ENCODE measurements around the gene AMN.
"Not testable (repeated sequence)": the region's sequence is repeated elsewhere in the genome, so short reads cannot be mapped to it uniquely, and the experiment has no call there.

The AMN gene

DNA sequence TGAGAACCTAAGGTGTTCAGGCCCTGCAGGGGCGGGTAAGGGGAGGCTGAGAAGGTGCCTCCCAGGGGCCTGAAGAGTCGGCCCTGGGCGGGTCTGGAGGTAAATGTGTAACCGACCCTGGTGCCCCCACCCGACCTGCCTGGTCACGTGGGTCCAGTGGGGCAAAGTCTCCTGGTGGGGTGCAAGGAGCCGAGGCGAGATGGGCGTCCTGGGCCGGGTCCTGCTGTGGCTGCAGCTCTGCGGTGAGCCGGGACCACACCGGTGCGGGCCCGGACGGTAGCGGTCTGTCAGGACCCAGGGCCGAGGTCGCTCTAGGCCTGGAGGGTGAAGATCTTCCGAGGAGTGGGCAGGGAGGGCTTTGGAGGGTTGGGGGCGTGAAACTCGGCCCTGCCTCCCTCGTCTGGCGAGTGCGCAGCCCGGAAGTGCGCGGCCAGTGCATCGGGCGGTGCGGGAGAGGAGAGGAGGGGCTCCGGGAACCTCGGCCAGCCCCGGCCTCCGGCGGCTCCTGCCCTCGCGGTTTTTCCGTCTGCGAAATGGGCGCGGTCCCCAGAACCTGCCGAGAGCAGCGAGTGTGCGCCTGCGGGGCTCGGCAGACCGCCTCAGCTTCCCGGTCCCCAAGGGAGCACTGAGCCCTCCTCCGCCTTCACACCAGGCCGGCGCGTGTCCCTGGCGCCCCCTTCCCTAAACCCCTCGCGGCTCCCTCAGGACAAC is at the start of gene AMN:
Gene AMN (plus strand): TSS at position 174 of the 711 bp plus-strand sequence. CDS start 26 bp downstream, at position 200.
- peaks cover 11% of the 10 kb centered on the region for H3K4me1 Mint-ChIP-seq
- DNase-seq (ENCODE audit: low spot score in 2 of 2) (no peak), ATAC-seq (peak; percentile 20)
- H3K9me3 Mint-ChIP-seq: no peaks in the 10 kb centered on the region
- no peak within 1 kb of the TSS for H3K27ac Mint-ChIP-seq
- no peaks in the 10 kb centered on the region for H3K36me3 Mint-ChIP-seq
- H3K4me3 Mint-ChIP-seq: no peak within 1 kb of the TSS

DNA sequence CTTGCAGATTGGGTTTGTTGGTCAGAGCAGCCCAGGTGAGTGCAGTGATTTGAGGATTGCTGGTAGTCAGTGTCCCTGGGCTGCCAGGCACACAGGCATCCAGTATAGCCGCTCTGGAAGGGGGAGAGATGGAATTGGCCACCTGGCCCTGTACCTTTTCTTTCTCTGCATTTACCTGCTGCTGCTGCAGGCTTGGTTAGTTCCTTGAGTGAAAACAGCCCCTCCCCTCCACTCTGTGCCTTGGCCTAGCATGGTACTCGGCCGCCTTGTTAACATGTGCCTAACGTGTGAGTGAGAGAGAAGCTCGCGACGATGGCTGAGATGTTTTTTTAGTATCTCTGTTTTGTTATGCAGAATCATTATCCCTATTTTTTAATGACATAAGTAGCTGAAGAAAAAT is 49.3 kb upstream of the AMN start:
- H3K27ac Mint-ChIP-seq: no peak overlapping the region

DNA sequence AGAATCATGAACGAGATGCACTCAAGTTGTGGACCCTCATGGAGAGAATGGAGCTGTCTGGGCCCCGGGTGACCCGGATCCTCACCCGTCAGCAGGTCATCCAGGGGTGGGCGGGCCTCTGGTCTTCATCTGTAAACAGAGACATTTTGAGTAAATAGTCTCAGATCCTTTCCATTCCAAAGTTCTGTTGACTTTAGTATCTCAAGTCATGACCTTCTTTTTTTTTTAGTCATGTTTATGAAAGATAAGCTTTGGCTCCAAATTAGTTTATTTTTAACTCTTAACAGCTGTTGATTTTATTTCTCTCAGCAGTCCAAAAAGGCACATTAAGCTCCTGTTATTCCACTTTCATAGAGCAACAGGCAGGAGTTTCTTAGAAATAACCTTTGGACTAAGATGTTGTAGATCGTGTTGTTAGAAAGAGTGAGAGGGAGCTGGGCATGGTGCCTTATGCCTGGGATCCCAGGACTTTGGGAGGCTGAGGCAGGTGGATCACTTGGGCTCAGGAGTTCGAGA is 48.9 kb upstream of the AMN start:
- ATAC-seq: no peak
- Mint-ChIP-seq H3K27ac (no peak overlapping the region), H3K4me1 (peaks cover 33% of the 10 kb centered on the region), H3K4me3 (no peak overlapping the region), H3K9me3 (no peaks in the 10 kb centered on the region), H3K36me3 (no peaks in the 10 kb centered on the region)
- DNase-seq (ENCODE audit: low spot score in 2 of 2): no peak

More for the DNA sequence above, 49.3 kb upstream of the AMN start:
- no peaks in the 10 kb centered on the region for H3K36me3 Mint-ChIP-seq
- H3K9me3 Mint-ChIP-seq: no peaks in the 10 kb centered on the region
- peaks cover 35% of the 10 kb centered on the region for H3K4me1 Mint-ChIP-seq
- DNase-seq (ENCODE audit: low spot score in 2 of 2) (no peak), ATAC-seq (no peak)
- no peak overlapping the region for H3K4me3 Mint-ChIP-seq

GRCh38 chr14:102875652-102876051 is 46.8 kb upstream of the AMN start:
- H3K36me3 Mint-ChIP-seq: no peaks in the 10 kb centered on the region
- no peak overlapping the region for H3K4me3 Mint-ChIP-seq
- H3K9me3 Mint-ChIP-seq: no peaks in the 10 kb centered on the region
- no peak for DNase-seq (ENCODE audit: low spot score in 2 of 2)
- peak overlapping the region; percentile 29 for H3K27ac Mint-ChIP-seq
- peaks cover 20% of the 10 kb centered on the region for H3K4me1 Mint-ChIP-seq
- ATAC-seq: no peak

DNA sequence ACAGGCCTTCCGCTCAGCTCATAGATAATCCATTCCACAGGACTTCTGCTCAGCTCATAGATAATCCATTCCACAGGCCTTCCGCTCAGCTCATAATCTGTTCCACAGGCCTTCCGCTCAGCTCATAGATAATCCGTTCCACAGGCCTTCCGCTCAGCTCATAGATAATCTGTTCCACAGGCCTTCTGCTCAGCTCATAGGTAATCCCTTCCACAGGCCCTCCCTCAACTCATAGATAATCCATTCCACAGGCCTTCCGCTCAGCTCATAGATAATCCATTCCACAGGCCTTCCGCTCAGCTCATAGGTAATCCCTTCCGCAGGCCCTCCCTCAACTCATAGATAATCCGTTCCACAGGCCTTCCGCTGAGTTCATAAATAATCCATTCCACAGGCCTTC is 45.0 kb upstream of the AMN start:
- ATAC-seq; H3K4me3 Mint-ChIP-seq; H3K9me3 Mint-ChIP-seq; H3K36me3 Mint-ChIP-seq; DNase-seq (ENCODE audit: low spot score in 2 of 2); H3K27ac Mint-ChIP-seq: not testable (repeated sequence)
- H3K4me1 Mint-ChIP-seq: peaks cover 16% of the 10 kb centered on the region

- ATAC-seq: no peak
- no peak overlapping the region for H3K4me3 Mint-ChIP-seq
These were observed 44.1 kb upstream of the AMN start for GRCh38 chr14:102878174-102878969.

DNA sequence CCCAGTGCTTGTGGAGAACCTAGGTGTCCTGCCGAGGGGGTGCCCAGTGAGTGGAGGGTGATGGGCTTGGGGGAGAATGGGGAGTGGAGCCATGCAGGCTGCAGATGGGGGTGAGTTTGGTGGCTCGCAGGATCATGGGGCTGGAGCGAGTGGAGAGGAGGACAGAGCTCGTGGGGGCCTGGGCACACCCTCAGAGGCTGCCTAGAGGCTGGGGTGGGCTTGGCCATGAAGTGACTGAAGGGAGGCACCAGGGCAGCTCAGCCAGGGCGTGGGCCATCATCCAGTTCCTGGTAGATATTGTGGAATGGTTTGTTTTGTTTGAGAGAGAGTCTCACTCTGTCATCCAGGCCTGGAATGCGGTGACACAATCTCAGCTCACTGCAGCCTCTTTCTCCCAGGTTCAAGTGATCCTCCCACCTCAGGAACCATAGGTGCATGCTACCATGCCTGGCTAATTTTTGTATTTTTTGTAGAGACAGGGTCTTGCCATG is 43.4 kb upstream of the AMN start:
- Mint-ChIP-seq H3K9me3 (no peaks in the 10 kb centered on the region), H3K36me3 (no peaks in the 10 kb centered on the region), H3K4me3 (no peak overlapping the region), H3K4me1 (peaks cover 26% of the 10 kb centered on the region), H3K27ac (no peak overlapping the region)
- no peak for ATAC-seq
- DNase-seq (ENCODE audit: low spot score in 2 of 2): no peak

More at GRCh38 chr14:102878174-102878969, 44.1 kb upstream of the AMN start:
- DNase-seq (ENCODE audit: low spot score in 2 of 2): no peak
- Mint-ChIP-seq H3K9me3 (no peaks in the 10 kb centered on the region), H3K27ac (no peak overlapping the region), H3K36me3 (no peaks in the 10 kb centered on the region), H3K4me1 (peaks cover 23% of the 10 kb centered on the region)

GRCh38 chr14:102882226-102882906 is 40.1 kb upstream of the AMN start:
- Mint-ChIP-seq H3K4me1 (peaks cover 26% of the 10 kb centered on the region), H3K9me3 (no peaks in the 10 kb centered on the region), H3K36me3 (no peaks in the 10 kb centered on the region), H3K27ac (peak overlapping the region; percentile 32), H3K4me3 (no peak overlapping the region)
- ATAC-seq (no peak), DNase-seq (ENCODE audit: low spot score in 2 of 2) (no peak)

DNA sequence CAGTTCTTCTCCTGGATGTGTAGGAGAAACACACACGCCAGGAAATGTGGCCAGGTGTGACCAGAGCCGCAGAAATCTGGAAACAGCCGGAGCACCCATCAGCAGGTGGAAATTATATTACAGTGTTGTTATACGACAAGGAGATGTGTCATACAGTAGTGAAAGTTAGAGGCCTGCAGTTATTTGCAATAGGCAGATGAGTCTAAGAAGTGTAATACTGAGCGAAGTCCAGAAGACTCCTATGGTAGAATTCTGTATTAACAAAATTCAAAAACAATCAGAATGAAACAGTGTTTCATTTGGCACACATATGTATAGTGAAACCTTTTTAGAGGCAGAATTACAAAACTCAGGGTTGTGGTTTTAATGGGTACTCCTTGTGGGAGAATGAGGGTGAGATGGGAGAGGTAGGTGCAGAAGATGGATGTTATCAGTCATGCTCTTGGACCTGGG is 39.3 kb upstream of the AMN start:
- peaks cover 26% of the 10 kb centered on the region for H3K4me1 Mint-ChIP-seq
- peak; percentile 92 for ATAC-seq
- no peaks in the 10 kb centered on the region for H3K9me3 Mint-ChIP-seq
- no peak for DNase-seq (ENCODE audit: low spot score in 2 of 2)
- H3K27ac Mint-ChIP-seq: peak overlapping the region; percentile 11
- H3K4me3 Mint-ChIP-seq: no peak overlapping the region
- no peaks in the 10 kb centered on the region for H3K36me3 Mint-ChIP-seq

- Mint-ChIP-seq H3K4me3 (no peak overlapping the region), H3K4me1 (peaks cover 26% of the 10 kb centered on the region), H3K36me3 (no peaks in the 10 kb centered on the region), H3K27ac (peak overlapping the region; percentile 11), H3K9me3 (no peaks in the 10 kb centered on the region)
- DNase-seq (ENCODE audit: low spot score in 2 of 2): no peak
- ATAC-seq: no peak
These were observed 38.9 kb upstream of the AMN start for GRCh38 chr14:102883554-102883953.

DNA sequence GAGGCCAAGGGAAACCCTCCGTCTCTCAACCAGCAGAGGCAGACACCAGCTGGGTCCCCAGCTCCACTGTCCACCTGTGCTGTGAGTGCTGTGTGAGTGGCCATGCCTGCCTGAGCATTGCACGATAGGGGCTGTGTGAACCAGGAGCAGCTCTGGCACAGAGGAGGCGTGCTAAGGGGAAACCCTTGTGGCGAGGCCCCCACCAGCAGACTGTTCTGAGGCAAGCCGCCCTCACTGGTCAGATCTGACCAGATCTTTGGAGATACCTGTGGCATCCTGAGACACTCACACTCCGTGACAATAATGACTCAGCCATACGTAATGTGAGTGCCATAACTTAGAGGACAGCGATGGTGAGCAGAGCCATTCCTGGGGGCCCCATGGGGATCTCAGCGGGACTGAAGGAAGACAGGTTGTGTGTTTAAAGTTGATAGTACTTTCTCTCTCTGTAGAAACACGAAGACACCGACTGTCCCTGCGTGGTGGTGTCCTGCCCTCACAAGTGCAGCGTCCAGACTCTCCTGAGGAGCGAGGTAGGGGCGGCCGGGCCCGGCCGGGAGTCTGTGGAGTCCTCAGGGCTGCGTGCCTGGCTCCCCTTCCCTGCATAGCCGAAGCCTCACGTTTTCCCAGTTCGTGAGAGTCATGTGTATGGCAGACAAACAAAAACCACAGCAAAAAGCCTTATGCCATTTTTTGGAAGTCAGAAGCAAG is 36.6 kb upstream of the AMN start:
- ATAC-seq (no peak), DNase-seq (ENCODE audit: low spot score in 2 of 2) (no peak)
- peaks cover 26% of the 10 kb centered on the region for H3K4me1 Mint-ChIP-seq
- peak overlapping the region; percentile 40 for H3K27ac Mint-ChIP-seq
- peaks cover 5% of the 10 kb centered on the region for H3K36me3 Mint-ChIP-seq
- no peak overlapping the region for H3K4me3 Mint-ChIP-seq
- no peaks in the 10 kb centered on the region for H3K9me3 Mint-ChIP-seq

- Mint-ChIP-seq H3K36me3 (peaks cover 34% of the 10 kb centered on the region), H3K4me3 (no peak overlapping the region), H3K4me1 (no peaks in the 10 kb centered on the region), H3K9me3 (no peaks in the 10 kb centered on the region), H3K27ac (no peak overlapping the region)
- ATAC-seq: no peak
- no peak for DNase-seq (ENCODE audit: low spot score in 2 of 2)
These were observed 33.7 kb upstream of the AMN start for GRCh38 chr14:102888748-102889147.

DNA sequence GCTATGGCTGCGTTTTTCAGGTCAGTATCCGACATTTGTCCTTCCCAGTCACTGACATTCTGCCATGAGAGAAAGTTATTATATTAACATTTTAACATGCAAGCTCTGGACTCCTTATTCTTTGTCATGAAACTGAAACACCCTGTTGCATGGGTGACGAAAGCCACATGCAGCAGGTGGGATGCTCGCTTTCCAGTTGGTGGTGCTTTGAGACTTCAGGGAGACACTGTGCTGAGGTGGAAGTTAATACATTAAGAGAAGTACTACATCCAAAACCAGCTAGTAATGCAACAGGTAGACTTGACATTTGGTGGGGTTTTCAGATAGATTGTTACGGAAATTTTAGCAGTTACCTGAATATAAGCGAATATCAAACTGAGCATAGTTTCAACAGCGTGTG is 32.8 kb upstream of the AMN start:
- peaks cover 42% of the 10 kb centered on the region for H3K36me3 Mint-ChIP-seq
- DNase-seq (ENCODE audit: low spot score in 2 of 2) (no peak), ATAC-seq (no peak)
- H3K4me3 Mint-ChIP-seq: no peak overlapping the region
- no peaks in the 10 kb centered on the region for H3K4me1 Mint-ChIP-seq
- H3K9me3 Mint-ChIP-seq: no peaks in the 10 kb centered on the region
- no peak overlapping the region for H3K27ac Mint-ChIP-seq

DNA sequence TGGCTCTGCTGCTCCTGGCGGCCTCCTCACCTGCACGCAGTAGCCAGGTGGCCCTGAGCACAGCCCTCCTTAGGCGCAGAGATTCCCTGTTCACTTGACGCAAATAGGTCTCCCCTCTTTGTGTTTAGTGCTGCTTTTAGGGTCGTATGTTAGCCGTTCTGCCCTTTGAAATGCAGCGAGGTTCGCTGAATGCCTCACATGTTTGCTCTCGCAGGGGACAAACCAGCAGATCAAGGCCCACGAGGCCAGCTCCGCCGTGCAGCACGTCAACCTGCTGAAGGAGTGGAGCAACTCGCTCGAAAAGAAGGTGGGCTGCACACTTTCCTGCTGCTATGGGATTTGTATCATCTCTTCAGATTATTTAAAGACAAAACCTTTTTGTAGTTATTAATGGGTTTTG is 31.4 kb upstream of the AMN start:
- Mint-ChIP-seq H3K4me1 (no peaks in the 10 kb centered on the region), H3K4me3 (no peak overlapping the region), H3K9me3 (no peaks in the 10 kb centered on the region), H3K36me3 (peaks cover 57% of the 10 kb centered on the region), H3K27ac (no peak overlapping the region)
- ATAC-seq (no peak), DNase-seq (ENCODE audit: low spot score in 2 of 2) (no peak)

- no peak overlapping the region for H3K27ac Mint-ChIP-seq
- H3K9me3 Mint-ChIP-seq: no peaks in the 10 kb centered on the region
- H3K4me1 Mint-ChIP-seq: no peaks in the 10 kb centered on the region
- ATAC-seq: no peak
- peaks cover 62% of the 10 kb centered on the region for H3K36me3 Mint-ChIP-seq
- no peak overlapping the region for H3K4me3 Mint-ChIP-seq
- no peak for DNase-seq (ENCODE audit: low spot score in 2 of 2)
These were observed 30.9 kb upstream of the AMN start for GRCh38 chr14:102891556-102891955.

Data from stimulated activated effector memory CD8-positive, alpha-beta T cell treated with anti-CD3 and anti-CD28 coated beads, Interleukin-12 subunit alpha, Interleukin-12 subunit beta, amount 100 ng/mL, for 72 hours (primary cell).